Inflammatory macrophage (primary cell): ENCODE measurements around the gene PLAAT1.

ENCODE experiments used
- DNase-seq, 2 donors: peaks; one replicate each; pipeline ENCODE4 v3.0.0-alpha.2; 2020 to 2022

PLAAT1 gene

GRCh38 chr3:193253986-193254660, 13.1 kb downstream of the PLAAT1 start:
- no peak for DNase-seq

GRCh38 chr3:193261970-193262369, 20.9 kb downstream of the PLAAT1 start:
- DNase-seq = no peak

DNA sequence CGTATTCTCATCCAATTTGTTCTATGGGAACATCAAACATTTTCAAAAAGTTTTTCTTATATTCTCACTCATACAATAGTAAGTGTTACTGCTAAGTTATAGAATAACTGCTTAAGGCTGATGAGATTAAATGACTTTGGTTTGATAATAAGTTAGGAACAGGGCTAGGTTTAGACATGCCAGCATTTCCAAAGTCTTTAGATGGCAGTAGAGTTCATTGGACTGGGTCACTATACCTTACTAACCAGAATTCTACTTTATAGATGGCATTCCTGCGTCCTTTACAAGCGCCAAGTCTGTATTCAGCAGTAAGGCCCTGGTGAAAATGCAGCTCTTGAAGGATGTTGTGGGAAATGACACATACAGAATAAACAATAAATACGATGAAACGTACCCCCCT, 21.7 kb downstream of the PLAAT1 start:
- DNase-seq = no peak

- DNase-seq = no peak
Observed at GRCh38 chr3:193269343-193270028, 28.5 kb downstream of the PLAAT1 start.

- DNase-seq = no peak
Observed at GRCh38 chr3:193270451-193270850, 29.4 kb downstream of the PLAAT1 start.

DNA sequence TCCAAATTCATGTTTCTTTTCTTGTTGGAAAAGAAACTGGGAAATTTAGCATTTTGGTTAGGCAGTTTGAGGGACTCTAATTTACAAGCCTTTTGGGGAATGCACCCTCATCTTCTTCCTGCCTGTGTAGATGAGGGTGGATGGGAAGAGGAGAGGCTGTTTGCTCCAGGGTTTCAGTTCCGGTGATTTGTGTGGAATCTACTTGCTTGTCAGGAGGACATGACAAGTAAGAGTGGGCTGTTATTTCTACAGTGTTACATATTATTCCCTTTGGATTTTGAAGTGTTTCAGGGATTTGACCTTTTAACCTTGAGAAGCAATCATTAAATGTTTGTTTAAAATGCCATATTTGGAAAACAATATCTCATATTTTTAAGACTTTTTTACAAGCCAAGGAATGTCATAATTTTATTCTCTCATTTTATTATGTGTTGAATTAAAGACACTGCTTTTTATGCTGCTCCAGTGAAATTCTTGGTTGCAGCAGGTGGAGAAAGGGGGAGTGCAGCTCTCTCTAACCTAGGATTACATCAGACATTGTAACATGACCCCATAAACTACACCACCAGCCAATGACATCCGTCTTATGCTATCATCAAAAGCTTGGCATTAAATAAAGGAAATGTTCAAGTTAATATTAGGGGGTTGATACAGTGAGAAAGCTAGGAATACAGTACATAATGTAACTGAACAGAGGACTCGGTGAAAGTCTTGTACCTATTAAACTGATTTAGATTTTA, 30.2 kb downstream of the PLAAT1 start:
- DNase-seq = no peak

DNA sequence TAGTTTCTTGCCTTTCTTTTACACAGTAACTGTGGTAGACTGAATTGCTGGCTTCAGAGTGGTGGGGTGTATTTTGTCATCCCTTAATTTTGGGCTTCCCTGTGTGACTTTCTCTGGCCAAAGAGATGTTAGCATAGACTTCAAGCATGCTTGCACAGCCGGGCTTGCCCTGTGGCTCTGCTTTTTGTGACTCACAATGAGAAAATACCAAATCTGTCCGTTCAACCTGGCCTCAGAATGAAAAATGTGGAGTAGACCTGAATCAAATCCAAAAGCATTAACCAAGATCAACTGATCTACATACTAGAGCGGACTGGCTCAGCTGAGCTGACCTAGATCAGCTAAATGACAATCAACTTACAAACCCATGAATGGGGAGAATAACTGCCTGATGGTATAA, 51.4 kb downstream of the PLAAT1 start:
- no peak for DNase-seq

DNA sequence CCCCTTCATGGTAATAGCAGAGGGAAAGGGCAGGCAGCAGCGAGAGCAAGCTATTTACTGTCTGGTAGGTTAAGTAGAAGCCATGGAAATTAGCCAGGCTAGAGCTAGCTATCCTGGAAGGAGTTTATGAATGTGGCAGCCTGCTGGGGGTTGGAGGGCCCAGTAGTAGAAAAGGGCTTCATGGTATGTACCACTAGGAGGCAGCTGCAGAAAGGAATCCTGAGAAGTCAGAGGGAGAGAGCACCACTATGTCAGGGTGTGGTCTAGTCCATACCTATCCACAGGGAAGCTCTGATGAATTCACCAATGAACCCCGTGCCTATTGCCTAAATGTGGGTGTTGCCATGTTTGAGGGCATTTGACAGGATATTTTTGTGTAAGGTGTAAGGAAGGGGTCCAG, 55.0 kb downstream of the PLAAT1 start:
- DNase-seq = no peak

DNA sequence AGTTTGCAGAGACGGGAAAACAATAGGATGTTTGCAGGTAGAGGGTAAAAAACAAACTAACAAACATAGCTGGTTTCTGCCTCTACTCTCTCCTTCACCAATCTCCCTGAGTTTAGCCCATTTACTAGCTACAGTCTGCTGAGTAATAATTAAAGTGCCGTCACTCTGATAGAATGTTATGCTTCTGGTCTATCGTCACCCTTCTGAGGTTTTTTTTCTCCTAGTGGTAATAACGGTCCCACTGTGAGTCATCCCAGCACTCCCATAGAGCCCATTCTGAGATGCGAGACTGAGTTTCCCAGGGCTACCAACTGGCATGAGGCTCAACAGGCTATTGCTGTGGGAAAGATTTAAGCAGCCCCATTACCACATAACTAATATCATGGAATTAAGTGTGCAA, 56.4 kb downstream of the PLAAT1 start:
- DNase-seq = no peak

DNA sequence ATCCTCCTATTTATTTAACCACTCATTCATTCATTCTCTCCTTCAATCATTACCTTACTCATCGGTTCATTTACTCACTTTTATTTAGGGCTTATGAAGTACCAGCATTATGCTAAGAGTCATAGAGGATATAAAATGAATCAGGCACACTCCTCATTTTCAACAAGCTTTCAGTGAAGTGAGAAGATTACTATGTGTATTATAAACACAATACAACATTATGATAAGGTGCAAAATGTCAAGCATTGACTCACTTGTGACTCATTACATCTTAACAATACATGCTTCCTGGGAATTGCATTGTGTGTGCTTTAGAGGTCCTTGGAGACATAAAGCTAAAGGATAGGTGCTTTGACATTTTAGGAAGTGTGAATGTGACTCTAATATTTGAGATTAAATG, 60.4 kb downstream of the PLAAT1 start:
- no peak for DNase-seq

- no peak for DNase-seq
Observed at GRCh38 chr3:193305356-193305755, 64.3 kb downstream of the PLAAT1 start.

- no peak for DNase-seq
Observed at GRCh38 chr3:193310914-193311723, 70.1 kb downstream of the PLAAT1 start.

DNA sequence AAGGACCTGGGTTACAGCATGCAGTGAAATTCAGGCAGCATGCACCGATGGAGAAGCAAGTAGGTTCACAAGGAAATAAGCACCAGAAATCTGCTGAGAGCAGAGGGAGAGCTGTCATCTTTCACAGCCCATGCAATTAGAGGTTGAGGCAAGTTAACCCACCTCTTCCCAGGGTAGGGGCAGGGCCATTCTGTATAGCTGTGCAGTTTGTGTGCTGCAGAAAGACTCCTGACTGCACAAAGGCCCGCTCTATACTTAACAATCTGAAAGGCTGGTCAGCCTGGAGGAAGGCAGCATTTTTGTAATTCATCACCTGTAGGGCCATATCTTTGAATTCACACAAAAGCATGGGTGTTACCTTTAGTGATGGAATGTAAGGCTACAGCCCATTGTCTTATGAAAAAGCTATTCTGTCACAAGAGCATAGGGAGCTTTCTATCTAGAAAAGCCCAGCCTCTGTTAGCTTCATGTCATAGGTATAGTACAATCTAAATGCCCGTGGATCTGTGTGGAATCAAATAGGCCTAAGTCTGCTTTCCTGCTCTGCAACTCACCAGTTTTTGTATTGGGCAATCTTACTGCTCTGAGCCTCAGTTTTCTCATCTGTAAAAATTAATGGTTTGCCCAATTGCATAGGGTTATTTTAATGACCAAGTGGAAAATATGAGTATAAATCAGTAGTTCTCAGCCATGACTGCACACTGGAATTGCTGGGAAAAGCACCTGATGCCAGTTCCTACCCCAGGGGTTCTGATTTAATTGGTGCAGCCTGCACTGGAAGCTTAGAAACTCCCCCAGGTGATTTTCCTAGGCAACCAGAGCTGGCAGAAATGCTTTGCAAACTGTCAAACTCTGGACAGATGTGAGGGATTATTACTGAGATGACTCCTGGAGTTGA, 72.3 kb downstream of the PLAAT1 start:
- DNase-seq = no peak

DNA sequence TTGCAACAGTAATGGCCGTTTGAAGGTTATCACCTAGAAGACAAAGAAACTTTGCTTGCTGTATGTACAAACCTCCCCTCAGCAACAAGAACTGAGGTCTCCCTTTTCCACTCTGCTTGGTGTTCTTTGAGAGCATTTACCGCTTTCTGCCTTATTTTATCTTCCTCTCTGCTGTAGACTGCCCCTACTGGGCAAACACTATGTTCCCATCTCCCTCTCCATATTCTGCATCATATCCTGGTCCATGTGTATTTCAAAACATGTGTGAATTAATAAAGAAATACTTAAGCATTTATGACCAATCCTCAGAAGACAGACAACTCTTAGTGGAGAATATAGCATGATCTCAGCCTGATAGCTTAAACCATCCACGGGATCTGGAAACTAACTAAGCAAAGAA, 73.1 kb downstream of the PLAAT1 start:
- no peak for DNase-seq

DNA sequence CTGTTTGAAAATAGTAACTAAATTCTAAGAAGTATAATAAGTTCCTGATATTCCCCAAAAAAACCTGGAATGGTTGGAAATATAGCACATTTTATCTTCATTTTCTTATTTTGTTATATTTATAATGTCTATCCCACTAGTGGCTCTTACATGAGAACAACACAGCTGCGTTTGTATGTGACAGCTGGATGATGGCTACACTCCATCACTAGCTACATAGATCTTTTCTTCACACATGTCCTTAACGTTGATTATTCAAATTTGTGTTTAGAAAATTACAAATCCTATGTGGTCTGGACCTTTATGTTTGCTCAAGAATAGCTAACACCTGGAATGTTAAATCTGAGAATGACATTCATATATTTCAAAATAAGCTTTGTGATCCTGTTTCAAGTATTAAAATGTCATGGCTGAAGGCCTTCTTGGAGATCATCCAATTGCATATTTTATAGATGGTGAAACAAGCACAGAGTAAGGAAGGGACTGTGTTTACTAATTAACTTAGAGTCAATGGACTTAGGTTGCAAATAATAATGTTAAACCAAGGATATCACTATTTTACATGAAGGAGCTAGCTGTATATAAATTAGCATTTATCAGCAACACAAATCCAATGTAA, 76.8 kb downstream of the PLAAT1 start:
- DNase-seq = no peak
